NCI-H2196 (cell line): ENCODE data around the gene RAD23B.

ENCODE experiments used
- DNase-seq: peaks from one replicate; lab custom pipeline; 2025; ENCODE audit not compliant: unreplicated experiment; lab: John Stamatoyannopoulos, UW

Gene RAD23B

DNA sequence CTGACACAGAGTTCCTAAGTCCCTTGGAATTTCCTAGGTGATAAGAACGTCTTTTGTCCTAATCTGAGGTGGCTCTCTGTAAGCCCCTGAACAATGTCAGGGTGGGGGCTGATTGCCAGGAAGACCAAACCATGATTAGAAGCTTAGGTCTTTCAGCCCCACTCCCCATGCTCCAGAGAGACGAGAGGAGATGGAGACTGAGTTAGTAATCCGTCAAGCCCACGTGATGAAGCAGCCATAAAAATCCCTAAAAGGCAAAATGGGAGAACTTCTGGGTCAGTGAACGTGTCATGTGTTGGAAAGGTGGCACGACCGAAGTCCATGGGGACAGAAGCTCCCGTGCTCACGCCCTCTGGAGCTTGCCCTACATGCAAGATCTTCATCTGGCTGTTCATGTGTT lies 85.6 kb downstream of the RAD23B start:
- no peak for DNase-seq

DNA sequence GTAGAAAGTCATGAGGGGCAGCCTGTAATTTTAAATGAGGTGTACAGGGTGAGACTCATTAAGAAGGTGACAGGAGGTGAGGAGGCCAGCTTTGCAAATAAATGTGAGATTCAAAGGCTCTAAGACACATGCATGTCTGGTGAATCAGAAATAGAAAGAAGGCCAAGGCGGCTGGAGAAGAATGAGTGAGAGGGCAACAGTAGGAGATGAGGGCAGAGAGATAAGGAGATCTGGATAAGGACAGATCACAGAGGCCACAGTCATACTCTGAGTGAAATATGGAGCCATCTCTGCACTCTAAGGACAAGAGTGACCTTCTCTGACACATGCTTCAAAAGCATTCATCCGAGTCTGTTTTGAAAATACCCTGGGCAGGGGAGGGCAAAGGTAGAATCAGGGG lies 90.7 kb downstream of the RAD23B start:
- DNase-seq: no peak

DNA sequence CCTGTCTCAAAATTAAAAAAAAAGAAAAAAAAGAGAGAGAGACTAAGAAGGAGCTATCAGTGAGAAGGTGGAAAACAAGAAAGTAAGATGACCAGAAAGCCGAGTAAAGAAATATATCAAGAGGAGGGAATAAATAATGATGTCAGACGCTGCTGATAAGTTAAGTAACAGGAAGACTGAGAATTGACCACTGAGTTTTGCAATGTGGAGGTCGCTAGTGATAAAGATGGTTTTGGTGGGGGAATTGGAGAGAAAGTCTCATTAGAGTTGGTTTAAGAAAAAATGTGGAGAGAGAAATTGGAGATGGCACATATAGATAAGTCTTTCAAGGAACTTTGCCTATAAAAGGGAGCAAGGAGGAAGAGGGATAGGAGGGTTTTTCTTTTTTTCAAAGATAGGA lies 91.9 kb downstream of the RAD23B start:
- no peak for DNase-seq

DNA sequence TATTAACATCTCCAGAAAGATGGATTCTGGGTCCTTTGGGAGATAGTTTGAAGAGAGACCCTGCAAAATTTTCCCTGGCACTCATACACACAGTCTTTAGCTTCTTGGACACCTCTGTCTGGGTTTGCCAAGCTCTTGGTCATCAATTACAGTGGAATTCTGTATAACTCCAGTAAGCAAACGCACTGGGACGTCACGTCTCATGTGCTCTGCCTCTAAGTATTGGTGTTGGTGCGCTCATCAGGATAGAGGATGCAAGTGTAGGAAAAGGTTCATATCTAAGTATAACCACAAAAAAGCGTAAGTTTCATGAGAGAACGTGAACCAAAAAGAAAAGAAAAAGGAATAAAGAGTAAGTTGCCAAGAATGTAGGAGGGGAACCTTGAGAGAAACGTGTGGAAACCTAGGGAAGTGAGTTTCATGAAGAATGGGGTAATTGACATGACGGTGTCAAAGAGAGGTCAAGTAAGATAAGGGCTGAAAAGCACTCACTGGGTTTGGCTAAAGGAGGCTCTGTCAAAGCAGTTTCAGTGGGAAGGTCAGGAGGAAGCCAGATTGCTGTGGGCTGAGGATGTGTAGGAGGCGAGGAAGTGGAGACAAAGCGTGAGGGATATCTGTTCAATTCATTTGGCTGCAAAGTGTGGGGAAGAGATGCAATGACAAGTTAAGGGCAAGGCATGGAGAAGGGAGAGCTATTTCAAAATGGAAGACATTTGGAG lies 92.7 kb downstream of the RAD23B start:
- DNase-seq: no peak

DNA sequence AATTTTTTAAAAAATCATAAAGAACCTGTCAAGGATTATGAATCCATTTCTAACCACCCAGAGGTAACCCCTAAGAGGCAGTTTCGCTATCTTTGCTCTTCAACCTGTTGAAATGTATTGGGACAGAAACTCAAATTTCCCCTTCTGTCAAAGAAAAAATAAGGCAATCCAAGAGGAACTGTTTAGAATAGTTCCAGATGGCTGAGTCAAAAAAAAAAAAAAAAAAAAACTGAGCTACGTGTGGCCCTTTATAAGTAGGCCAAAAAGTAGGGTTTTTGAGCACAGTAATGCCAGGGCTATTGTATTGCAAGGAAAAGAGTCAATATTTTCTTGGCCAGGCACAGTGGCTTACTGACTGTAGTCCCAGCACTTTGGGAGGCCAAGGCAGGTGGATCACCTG lies 94.9 kb downstream of the RAD23B start:
- DNase-seq: no peak
